GM12874 (cell line): ENCODE measurements around the gene CTTNBP2.

Experiments used
- CTCF ChIP-seq: IDR thresholded peaks from 2 replicates; pipeline ENCODE4 v1.5.1; 2011; ENCODE audit warnings: low read depth, mild to moderate bottlenecking, control low read depth, low read length, moderate library complexity; ENCODE audit not compliant: insufficient read depth

Gene CTTNBP2

GRCh38 chr7:117666689-117667088 is 206.6 kb downstream of the CTTNBP2 start:
- no peak for TF ChIP-seq CTCF

GRCh38 chr7:117666031-117666430 is 207.2 kb downstream of the CTTNBP2 start:
- TF ChIP-seq CTCF: no peak

DNA sequence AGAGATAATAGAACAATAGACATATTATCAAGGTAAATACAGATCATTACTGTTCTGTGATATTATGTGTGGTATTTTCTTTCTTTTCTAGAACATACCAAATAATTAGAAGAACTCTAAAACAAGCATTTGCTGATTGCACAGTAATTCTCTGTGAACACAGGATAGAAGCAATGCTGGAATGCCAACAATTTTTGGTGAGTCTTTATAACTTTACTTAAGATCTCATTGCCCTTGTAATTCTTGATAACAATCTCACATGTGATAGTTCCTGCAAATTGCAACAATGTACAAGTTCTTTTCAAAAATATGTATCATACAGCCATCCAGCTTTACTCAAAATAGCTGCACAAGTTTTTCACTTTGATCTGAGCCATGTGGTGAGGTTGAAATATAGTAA is 207.9 kb downstream of the CTTNBP2 start:
- TF ChIP-seq CTCF: no peak

DNA sequence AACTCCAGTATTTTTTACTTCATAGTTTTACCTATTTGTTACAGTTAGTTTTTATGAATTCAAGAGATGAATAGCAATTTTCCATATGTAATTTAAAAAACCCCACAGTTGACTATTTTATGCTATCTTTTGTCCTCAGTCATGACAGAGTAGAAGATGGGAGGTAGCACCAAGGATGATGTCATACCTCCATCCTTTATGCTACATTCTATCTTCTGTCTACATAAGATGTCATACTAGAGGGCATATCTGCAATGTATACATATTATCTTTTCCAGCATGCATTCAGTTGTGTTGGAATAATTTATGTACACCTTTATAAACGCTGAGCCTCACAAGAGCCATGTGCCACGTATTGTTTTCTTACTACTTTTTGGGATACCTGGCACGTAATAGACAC is 209.2 kb downstream of the CTTNBP2 start:
- no peak for TF ChIP-seq CTCF

DNA sequence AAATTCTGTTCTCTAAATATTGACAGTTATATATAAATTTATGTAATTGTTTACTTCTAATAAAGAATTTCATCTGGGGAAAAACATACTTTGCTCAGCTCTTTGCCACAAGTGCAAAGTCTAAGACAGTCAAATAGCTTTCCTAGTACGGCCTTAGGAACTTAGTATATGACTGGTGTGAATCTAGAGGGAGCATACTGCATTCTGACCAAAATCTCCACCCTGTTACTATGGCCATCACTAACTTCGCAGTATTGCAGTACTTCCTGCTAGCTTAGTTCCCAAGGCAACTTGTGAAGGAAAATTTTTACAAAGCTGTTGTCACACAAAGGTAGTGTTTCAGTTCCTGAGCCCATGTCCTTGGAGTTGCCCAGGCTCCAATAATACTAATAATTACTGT is 211.9 kb downstream of the CTTNBP2 start:
- no peak for TF ChIP-seq CTCF
